ENCODE results near the gene CEMIP.

The CEMIP gene

GRCh38 chr15:80977627-80978036 lies 198.5 kb downstream of the CEMIP start:
- no peaks in the 10 kb centered on the region for H3K9me2 ChIP-seq (replicated peaks; ENCODE audit: insufficient read depth, low read length)
- no peaks in the 10 kb centered on the region for H4K20me1 ChIP-seq (ENCODE audit: low read depth, low read length)
- H2AFZ ChIP-seq (ENCODE audit: low read depth, low read length, severe bottlenecking): no peak overlapping the region
- H3K36me3 ChIP-seq (ENCODE audit: low read length): peaks cover 10% of the 10 kb centered on the region; the same call in 1 of the 2 replicates
- H3K79me2 ChIP-seq (ENCODE audit: insufficient read depth, low read length): peaks cover 7% of the 10 kb centered on the region; the same call in 1 of the 2 replicates
- TF ChIP-seq CTCF (IDR thresholded peaks at IDR 0.05; ENCODE audit: insufficient read depth, low read length, poor library complexity, severe bottlenecking): no peak
- no peak for TF ChIP-seq EZH2phosphoT487 (conservative IDR thresholded peaks at IDR 0.05; ENCODE audit: low read length)
- H3K27ac ChIP-seq (ENCODE audit: low read depth, low read length): no peak overlapping the region
- H3K4me2 ChIP-seq (ENCODE audit: low read depth, low read length, poor library complexity, severe bottlenecking): no peak overlapping the region
- no peak overlapping the region for H3K4me3 ChIP-seq (ENCODE audit: insufficient read depth, low read length, poor library complexity, severe bottlenecking)
- no peak overlapping the region for H3K9ac ChIP-seq (ENCODE audit: low read length)
- H3F3A ChIP-seq (ENCODE audit: insufficient read depth): no peaks in the 10 kb centered on the region; the same call in 1 of the 2 replicates
- no peaks in the 10 kb centered on the region for H3K9me3 ChIP-seq (ENCODE audit: insufficient read depth, low read length)
- no peaks in the 10 kb centered on the region for H3K27me3 ChIP-seq (ENCODE audit: low read length)

GRCh38 chr15:80978685-80979329 lies 199.6 kb downstream of the CEMIP start:
- Histone ChIP-seq H3K27ac (ENCODE audit: low read depth, low read length) (no peak overlapping the region), H3K27me3 (ENCODE audit: low read length) (no peaks in the 10 kb centered on the region), H2AFZ (ENCODE audit: low read depth, low read length, severe bottlenecking) (no peak overlapping the region), H3K4me3 (ENCODE audit: insufficient read depth, low read length, poor library complexity, severe bottlenecking) (no peak overlapping the region), H3F3A (ENCODE audit: insufficient read depth) (no peaks in the 10 kb centered on the region; the same call in 1 of the 2 replicates), H4K20me1 (ENCODE audit: low read depth, low read length) (no peaks in the 10 kb centered on the region), H3K36me3 (ENCODE audit: low read length) (peaks cover 10% of the 10 kb centered on the region; the same call in 1 of the 2 replicates), H3K79me2 (ENCODE audit: insufficient read depth, low read length) (peaks cover 15% of the 10 kb centered on the region), H3K4me2 (ENCODE audit: low read depth, low read length, poor library complexity, severe bottlenecking) (no peak overlapping the region), H3K9me2 (replicated peaks; ENCODE audit: insufficient read depth, low read length) (no peaks in the 10 kb centered on the region), H3K9me3 (ENCODE audit: insufficient read depth, low read length) (no peaks in the 10 kb centered on the region), H3K9ac (ENCODE audit: low read length) (no peak overlapping the region)
- TF ChIP-seq EZH2phosphoT487 (conservative IDR thresholded peaks at IDR 0.05; ENCODE audit: low read length): no peak
- no peak for TF ChIP-seq CTCF (IDR thresholded peaks at IDR 0.05; ENCODE audit: insufficient read depth, low read length, poor library complexity, severe bottlenecking)

- no peak overlapping the region for H3K27ac ChIP-seq (ENCODE audit: low read depth, low read length)
- no peaks in the 10 kb centered on the region for H3K9me2 ChIP-seq (replicated peaks; ENCODE audit: insufficient read depth, low read length)
- TF ChIP-seq EZH2phosphoT487 (conservative IDR thresholded peaks at IDR 0.05; ENCODE audit: low read length): no peak
- no peak for TF ChIP-seq CTCF (IDR thresholded peaks at IDR 0.05; ENCODE audit: insufficient read depth, low read length, poor library complexity, severe bottlenecking)
- H3K4me2 ChIP-seq (ENCODE audit: low read depth, low read length, poor library complexity, severe bottlenecking): no peak overlapping the region
- H3F3A ChIP-seq (ENCODE audit: insufficient read depth): no peaks in the 10 kb centered on the region; the same call in 1 of the 2 replicates
- H3K9me3 ChIP-seq (ENCODE audit: insufficient read depth, low read length): no peaks in the 10 kb centered on the region
- H2AFZ ChIP-seq (ENCODE audit: low read depth, low read length, severe bottlenecking): no peak overlapping the region
- no peak overlapping the region for H3K9ac ChIP-seq (ENCODE audit: low read length)
- H3K79me2 ChIP-seq (ENCODE audit: insufficient read depth, low read length): peaks cover 22% of the 10 kb centered on the region
- H4K20me1 ChIP-seq (ENCODE audit: low read depth, low read length): no peaks in the 10 kb centered on the region
- peaks cover 10% of the 10 kb centered on the region; the same call in 1 of the 2 replicates for H3K36me3 ChIP-seq (ENCODE audit: low read length)
- no peak overlapping the region for H3K4me3 ChIP-seq (ENCODE audit: insufficient read depth, low read length, poor library complexity, severe bottlenecking)
- no peaks in the 10 kb centered on the region for H3K27me3 ChIP-seq (ENCODE audit: low read length)
These were observed 200.5 kb downstream of the CEMIP start for GRCh38 chr15:80979538-80980200.

Measured in SU-DHL-6 (cell line).